Upper lobe of left lung (tissue), 4 donors: Measurements from ENCODE around the gene BLM.

Experiments used
- POLR2A ChIP-seq, 4 donors: fragments of 450-650 bp; IDR thresholded peaks; one replicate each; pipeline ENCODE4 v1.5.1; 2016 to 2017; ENCODE audit warnings: antibody characterized with exemption in 4 of 4, mild to moderate bottlenecking in 2 of 4
- POLR2AphosphoS5 ChIP-seq, 2 donors: sonication (generic); formaldehyde crosslinking; IDR thresholded peaks; one replicate each; pipeline ENCODE4 v1.5.1; 2017; ENCODE audit warnings: antibody characterized with exemption in 2 of 2
- TF ChIP-seq, protein P1 (sequence below), 6 experiments: fragments of 450-650 bp in 4 of 6; fragments of 200-600 bp in 2 of 6; sonication (generic) in 2 of 6; IDR thresholded peaks; one replicate each; pipeline ENCODE4 v1.5.1; 2016 to 2019; ENCODE audit warnings: antibody characterized with exemption in 6 of 6

DNA sequence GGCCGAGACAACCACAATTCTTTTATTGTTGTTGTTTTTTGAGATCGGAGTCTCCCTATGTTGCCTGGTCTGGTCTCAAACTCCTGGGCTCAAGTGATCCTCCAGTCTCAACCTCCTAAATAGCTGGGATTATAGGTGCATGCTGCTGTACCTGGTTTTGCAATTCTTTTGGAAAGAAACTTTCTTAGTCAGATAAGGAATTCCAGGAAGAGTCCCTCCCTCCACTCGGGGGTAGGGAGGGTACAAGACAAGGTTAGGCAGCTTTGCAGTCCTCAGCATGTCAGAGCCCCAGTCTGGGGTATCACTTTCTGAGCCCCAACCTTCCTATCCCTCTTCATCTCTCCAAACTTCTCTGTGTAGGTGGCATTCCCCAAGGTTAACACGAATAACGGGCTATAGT is 117.5 kb downstream of the BLM start:
- TF ChIP-seq, protein P1, sequence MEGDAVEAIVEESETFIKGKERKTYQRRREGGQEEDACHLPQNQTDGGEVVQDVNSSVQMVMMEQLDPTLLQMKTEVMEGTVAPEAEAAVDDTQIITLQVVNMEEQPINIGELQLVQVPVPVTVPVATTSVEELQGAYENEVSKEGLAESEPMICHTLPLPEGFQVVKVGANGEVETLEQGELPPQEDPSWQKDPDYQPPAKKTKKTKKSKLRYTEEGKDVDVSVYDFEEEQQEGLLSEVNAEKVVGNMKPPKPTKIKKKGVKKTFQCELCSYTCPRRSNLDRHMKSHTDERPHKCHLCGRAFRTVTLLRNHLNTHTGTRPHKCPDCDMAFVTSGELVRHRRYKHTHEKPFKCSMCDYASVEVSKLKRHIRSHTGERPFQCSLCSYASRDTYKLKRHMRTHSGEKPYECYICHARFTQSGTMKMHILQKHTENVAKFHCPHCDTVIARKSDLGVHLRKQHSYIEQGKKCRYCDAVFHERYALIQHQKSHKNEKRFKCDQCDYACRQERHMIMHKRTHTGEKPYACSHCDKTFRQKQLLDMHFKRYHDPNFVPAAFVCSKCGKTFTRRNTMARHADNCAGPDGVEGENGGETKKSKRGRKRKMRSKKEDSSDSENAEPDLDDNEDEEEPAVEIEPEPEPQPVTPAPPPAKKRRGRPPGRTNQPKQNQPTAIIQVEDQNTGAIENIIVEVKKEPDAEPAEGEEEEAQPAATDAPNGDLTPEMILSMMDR (IDR thresholded peaks at IDR 0.05) = no peak
- TF ChIP-seq POLR2A (IDR thresholded peaks at IDR 0.05) = no peak
- no peak for TF ChIP-seq POLR2AphosphoS5 (IDR thresholded peaks at IDR 0.05)
